RPMI8226 (cell line): ENCODE data around the gene NCOA5.

ENCODE experiments used
- DNase-seq: peaks from one replicate; pipeline ENCODE4 v3.0.0-alpha.2; 2015

NCOA5 gene

DNA sequence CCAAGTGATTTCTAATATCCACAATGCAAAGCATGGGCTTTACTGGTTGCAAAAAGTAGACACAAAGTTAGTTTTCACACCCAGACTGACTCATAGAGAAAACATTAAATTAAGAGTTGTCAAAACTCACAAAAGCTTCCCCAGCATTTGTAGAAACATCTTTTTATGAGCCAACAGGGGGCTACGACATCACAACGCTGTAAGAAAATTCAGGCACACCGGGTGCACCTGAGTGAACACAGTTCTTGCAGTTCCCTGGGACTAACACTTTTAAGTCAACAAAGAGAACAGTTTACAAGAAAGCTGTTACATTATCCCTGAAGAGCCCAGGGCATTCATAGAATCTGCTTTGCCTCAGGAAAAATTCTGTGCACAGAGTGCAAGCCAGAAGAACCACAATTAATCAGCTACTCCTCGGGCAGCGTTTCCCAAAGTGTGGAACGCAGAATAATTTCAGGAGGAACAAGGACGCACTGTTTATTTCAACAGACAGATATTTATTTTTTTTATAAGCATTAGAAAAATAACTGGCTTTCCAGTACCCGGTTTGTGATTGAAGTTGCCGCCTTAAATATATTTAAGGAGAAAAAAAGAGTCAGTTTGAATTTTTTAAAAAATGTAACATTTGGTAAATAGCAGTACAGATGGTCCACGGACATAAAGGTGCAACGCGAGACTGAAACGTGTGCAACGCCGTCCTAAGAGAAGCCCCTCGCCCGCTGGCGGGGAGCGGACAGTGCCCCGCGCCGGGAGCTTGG is 1.2 kb downstream of the NCOA5 start:
- peak; percentile 41 for DNase-seq

DNA sequence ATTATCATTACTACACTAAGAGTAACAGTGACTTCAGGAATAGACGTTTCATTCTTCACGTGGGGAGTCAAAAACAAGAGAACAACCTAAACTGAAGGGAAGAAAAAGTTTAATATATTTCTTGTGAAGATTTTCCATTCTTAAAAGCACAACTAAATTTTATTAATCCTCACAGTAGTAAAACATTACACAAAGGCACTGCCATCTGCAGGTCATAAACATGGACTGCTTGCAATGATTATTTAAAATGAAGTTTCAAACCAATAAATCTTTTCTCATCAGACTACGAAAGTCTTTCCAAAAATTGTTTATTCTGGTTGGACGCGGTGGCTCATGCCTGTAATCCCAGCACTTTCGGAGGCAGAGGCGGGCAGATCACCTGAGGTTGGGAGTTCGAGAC is 2.6 kb downstream of the NCOA5 start:
- peak; percentile 18 for DNase-seq

DNA sequence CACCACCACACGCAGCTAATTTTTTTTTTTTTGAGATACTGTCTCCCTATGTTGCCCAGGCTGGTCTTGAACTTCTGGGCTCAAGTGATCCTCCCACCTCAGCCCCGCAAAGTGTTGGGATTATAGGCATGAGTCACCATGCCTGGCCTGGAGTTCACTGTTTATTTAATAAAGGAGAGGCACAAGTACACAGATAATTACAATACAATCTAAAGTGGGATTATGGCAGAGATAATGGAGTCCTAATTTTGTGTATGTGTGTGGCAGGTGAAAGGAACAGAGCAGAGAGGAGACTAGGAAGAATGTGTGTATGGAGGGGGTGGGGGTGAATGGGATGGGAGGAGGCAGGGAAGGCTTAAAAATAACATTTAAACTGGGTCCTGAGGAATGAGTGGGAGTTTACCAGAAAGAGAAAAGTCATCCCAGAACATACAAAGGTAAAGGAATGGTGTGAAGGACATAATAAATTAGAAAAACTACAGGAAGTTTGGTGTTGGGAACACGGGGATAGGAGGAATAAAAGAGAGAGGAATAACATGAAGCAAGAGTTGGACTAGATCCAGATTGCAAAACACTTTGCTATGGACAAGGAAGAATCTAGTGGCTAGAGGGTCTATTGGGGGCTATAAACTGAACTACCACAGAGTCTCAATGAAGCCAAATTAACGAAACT is 4.4 kb downstream of the NCOA5 start:
- DNase-seq = no peak

DNA sequence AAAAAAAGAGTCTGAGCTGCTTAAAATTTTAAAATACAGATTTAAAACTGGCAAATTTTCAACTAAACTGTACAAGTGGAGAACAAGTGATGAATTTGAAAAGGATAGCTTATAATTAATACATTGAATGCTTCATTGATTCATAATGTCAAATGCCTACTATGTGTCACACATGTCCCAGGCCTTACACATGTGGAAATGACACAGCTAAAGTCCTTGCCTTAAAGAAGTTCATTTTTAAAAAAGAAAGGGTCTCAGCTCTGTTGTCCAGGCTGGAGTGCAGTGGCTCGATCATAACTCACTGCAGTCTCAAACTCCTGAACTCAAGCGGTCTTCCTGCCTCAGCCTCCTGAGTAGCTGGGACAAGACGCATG is 5.0 kb downstream of the NCOA5 start:
- no peak for DNase-seq

DNA sequence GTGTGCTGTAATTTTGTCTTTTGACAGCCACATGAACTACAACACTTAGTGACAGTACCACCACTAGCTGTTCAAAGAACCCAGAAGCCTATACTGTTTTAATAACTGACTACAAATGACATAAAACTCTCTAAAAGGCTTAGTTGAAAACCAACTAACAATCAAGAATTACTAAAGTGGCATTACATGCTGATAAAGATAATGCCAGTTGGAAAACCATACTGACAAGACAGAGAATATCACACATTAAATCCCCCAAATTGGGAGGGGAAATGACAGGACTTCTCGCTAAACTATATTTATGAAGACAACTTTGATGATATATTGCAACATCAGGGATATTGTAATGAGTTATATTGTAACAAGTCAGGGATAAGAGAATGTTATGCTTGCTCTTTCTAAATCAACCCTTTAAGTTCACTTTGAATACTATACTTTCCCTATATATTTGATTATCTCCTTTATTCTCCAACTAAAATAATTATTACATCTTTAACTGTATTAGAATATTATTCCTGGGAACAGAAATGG is 6.2 kb downstream of the NCOA5 start:
- DNase-seq = no peak

DNA sequence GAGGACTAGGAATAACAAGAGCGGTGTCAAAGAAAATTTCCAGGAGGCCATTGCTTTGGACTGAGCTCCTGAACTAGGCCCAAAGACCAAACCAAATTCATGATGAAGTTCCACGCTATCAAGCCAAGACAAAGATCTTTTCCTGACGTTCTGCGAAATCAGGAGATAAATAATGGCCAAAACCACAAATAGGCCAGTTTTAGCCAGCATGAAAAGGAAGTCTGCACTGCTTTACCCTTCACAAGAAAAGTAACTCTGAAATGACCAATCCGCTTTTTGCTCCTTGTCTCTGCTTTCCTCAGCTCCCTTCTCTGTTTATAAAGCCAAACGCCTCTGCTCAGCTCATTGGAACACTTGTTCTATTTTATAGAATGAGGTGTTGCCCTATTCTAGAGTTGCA is 6.7 kb downstream of the NCOA5 start:
- no peak for DNase-seq

DNA sequence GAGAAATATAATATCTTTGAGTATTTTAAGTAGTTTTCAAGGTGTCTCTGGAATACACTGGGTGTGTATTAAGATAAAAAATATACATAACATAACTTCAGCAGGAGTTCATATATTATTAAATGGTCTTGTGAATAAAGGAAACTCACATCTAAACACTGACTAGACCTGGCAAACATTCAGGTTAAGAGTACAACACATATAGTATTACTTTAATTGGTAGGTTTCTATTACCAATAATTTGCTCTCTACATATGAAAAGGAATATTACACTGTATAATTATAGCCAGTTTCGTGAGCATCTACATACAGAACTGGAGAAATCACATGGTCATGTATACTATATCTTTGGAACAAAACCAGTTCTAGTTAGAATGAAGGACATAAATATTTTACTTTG is 8.7 kb downstream of the NCOA5 start:
- DNase-seq = no peak

DNA sequence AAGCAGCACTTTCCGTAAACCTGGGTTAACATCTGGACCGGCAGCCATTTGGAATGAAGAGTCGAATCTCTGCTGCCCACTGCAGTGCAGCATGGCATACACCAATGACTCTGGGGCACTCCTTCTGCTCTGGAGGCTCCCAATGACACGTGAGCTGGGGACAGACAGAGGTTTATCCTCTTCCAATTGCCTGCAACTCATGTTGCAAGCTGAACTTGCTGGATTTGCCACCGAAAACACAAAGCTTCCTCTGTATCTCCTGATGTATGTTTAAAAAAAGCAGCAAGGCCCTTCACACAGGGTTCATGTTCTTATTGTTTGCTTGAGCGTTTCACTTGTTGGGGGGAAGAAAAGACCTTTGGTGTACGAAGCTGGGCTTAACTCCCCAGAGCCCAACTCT is 10.8 kb downstream of the NCOA5 start:
- DNase-seq = no peak

DNA sequence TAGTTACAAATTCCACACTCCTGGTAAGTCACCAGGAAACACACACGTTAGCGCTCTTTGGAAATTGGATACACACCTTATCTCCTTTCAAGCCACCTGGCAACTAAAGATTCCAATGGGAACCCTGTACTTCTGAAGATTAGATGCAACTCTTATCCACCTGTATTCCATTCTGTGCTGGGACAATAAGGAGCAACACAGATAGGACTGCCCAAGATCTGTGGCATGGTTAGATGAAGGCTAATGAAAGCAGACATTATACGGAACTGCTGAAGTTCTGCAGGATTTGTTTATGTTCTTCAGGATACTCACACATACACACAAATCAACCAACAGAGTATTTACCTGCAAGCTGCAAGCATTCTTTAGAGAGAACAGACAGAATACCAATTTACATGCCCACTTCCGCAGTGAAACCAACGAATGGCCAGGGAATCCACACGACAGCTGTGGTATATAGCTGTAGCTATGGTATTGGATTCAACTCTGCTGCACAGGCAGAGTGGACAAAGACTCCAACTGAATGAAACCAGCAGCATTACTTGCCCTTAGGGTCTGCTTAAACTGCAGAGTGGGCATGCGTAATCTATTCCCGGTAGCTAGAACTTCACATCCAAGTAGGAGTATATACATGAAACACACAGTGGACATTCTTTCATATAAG is 12.0 kb downstream of the NCOA5 start:
- no peak for DNase-seq

DNA sequence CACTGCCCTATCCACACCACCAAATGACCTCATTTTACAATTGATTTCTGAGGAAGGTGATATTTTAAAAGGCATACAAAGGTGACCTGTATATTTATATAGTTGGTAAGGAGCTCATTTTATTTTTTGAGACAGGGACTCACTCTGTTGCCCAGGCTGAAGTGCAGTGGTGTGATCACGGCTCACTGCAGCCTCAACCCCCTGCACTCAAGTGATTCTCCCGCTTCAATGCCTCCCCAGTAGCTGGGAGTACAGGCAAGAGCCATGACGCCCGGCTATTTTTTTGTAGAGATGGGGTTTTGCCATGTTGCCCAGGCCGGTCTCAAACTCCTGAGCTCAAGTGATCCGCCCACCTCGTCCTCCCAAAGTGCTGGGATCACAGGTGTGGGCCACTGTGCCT is 13.0 kb downstream of the NCOA5 start:
- DNase-seq = no peak

DNA sequence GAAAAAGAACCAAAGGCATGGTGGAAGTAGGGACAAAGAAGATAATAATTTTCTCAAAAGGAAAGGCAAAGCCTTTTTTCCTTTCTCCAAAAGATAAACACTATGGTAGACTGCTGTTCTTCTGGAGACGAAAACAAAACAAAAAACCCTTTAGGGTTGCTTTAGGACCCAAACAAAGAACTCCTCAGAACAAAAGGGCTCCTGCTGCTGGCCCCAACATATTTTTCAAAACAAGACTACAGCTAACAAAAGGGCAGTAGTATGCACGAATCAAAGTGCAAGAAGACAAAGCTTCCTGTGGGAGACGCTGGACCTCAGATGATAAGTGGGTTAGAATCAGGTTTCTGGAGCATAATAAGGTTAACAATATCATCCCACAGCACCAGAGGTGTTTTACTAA is 15.8 kb downstream of the NCOA5 start:
- DNase-seq = no peak

DNA sequence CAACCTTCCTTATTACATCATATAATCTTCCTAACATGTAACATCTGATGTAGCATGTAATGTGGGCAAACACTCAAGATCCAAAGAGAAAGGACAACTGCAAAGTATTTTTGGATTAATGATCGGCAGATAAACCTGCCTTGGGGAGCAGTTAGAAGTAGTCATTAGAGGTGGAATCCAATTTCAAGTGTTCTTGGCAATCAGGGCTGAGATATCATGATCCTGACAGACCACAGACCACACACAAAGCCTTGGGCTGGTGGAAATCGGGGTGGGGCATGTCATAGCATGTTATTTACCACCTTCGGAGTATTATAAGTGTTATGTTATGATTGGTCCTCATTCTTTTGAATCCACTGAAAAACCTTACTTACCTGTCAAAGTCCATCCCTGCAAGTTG is 16.3 kb downstream of the NCOA5 start:
- no peak for DNase-seq

DNA sequence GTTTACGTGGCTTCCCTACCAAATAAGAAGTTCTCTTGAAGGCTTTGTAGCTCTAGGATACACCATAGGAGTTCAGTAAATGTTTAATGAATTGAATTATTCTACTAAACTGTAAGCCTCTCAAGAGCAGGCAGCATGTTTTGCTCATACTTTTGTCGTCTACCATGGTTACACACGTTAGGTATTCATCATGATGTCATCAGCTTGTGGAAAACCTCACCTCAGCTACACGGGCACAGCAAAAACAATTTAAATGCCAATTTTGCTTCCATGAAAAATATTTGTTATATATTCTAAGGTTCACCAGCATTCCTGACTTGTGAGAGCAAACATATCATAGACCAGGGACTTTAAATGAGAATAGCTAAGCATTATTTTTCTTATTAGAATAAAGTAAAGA is 16.7 kb downstream of the NCOA5 start:
- no peak for DNase-seq

DNA sequence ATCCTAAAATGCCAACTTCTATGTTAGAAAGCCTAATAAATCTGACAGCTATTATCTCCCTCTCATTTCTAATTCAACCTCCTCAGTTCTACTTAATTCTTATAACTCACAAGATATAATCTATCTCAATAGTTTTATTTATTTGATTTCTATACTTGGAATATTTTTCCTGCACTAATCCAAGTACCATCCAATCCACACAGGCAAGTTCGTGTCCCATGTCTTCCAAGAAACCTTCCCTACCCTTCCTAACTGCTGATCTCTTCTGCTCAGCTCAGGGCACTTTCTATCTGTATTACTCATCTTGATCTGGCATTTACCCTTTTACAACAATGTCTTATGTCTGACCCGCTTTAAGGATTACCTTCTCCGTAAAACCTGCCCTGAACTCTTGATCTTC is 18.2 kb downstream of the NCOA5 start:
- no peak for DNase-seq

DNA sequence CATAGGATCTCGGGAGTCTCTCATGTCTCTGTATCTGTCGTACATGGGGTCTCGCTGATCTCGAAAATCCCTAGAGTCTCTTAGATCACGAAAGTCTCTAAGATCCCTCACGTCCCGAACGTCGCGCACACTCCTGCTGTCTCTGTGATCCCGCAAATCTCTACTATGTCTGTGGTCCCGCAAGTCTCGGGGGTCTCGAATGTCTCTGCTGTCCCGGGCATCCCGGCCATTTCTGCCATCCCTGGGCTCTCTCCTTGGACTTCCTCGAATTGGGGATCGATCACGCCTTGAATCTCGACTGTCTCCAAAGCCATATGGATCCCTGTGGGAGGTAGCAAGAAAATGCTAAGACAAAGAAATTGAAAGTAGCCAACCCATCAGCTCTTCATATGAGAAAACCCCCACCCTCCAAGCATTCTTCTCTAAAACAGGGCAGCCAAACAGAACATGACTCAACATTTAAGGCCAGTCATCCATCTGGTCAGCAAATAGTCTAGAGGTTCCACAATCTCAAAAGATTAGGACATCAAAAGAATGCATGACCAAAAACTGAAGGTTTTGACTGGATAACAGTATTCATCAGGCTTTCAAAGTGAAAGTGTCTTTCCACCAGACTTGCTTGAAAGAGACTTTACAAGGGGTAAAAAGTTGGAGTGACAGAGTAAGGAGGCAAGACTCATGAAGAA is 19.4 kb downstream of the NCOA5 start:
- no peak for DNase-seq

DNA sequence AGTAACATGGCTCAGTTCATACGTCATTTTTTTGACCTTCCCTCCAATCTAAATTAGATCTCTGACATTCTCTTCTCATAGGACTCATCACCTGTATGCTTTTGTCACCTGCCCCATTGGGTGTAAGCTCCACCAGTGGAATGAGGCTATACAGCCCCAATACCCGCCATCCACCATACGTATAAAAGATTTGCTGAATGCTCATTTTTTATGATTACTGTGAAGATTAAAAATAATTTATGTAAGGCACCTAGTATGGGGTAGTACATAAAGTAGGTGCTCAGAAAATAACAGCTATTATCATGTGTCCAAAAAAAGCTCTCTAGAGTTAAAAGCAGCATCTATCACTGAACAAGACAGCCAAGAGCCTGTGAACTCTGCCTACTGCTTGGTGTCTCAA is 24.1 kb downstream of the NCOA5 start:
- DNase-seq = no peak

DNA sequence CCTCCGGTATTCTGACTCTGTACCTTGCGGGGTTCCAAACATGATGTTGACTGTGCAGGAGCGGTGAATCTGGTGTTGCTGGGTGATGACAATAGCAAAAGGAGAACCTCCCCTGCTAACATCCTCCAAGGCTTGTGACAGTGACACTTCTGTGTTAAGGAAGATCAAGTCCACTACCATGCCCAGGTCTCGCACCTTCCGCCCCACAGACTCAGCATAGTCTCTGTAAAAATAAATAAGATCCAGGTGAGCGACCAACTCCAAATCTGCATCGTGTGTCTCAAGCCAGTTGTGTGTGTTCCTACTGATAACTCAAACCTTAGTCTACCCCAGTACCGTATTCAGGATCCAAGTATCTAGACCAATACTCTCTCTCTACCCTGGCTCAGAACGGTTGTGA is 24.8 kb downstream of the NCOA5 start:
- DNase-seq = no peak

DNA sequence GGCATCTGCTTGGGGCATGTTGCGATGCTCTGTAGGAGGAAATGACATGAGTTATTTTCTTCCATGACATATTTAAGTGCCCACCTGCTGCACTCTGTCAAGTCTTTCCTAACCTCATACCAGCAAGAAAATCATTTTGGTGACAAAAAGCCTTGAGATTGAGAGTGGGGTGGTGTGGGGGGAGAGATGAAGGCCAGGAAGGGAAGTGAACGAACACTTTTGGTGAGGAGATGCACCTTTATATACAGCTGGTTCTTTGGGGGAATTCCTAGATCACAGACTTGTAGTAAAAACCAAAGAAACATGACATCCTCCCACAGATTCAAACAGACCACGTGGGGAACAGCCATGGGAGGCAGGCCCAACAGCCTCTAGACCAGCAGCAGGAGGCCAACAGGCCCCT is 26.1 kb downstream of the NCOA5 start:
- DNase-seq = no peak

DNA sequence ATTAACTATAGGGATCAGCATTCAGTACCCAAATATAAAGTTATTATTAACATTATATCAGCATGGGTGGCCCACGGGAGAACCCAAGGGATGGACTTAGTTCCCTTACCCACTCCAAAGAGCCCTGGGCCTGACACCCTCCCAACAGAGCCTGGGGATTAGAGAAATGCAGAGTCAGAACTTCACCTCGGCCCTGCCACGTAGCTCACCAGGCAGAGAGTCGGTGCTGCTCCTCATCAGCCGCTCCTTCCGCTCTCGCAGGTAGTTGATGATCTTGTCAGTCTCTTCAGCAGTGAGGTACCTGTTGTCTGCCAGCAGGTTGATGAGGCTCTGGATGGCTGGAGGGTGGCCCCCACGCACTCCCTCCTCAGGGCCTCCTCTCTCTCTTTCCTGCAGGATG is 26.6 kb downstream of the NCOA5 start:
- no peak for DNase-seq

DNA sequence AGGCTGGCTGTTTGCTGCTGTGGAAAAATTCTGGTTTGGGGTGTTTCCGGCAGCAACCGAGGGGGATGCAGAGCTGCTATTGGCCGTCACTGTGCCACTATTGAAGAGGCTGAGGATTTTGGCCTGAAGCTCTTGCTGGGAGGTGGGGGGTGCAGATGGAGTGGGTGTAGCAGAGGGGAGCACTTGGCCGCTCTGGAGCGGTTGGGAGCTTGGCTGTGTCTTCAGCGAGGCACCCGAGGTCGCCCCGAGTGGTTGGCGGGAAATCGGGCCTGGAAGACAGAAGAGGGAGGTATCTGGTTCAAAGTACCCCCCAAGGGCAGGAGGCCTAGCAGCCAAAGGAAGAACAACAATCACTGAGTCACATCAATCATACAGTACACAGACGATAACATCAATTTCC is 27.1 kb downstream of the NCOA5 start:
- DNase-seq = no peak

DNA sequence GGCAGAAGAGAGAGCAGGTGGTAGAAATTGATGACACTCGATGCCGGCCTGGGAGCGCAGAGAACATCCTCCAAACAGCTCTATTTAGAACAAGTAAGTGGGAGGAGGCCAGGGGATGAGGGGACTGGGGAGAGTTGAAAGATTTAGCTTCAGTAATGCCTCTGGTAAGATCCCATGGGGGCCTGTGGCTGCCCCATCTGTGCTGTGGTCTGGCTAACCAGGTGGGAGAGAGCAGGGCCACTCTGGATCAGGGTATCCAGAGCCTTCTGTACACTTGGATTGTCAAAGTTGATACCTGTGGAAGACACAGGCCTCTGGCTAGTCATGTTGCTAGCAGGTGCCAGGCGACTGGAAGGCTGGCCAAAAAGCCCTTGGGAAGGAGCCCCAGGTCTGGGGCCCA is 27.6 kb downstream of the NCOA5 start:
- DNase-seq = no peak

DNA sequence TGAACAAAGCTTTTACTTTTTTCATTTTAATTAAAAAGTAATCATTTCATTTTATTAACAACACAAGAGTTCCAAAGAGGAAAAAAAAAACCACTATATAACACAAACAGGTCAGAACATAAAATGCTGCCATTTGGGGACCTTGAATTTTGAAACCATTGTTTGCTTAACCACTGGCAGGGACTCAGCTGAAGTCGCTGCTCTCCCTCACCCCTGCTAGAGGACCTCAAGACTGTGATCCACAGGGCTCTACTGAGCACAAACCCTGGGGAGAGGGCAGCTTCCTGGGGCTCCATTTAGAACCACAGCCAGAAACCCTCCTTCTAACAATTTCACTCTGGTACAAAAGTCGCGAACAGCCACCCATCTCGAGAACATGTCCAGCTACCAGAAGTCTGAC is 28.8 kb downstream of the NCOA5 start:
- no peak for DNase-seq

DNA sequence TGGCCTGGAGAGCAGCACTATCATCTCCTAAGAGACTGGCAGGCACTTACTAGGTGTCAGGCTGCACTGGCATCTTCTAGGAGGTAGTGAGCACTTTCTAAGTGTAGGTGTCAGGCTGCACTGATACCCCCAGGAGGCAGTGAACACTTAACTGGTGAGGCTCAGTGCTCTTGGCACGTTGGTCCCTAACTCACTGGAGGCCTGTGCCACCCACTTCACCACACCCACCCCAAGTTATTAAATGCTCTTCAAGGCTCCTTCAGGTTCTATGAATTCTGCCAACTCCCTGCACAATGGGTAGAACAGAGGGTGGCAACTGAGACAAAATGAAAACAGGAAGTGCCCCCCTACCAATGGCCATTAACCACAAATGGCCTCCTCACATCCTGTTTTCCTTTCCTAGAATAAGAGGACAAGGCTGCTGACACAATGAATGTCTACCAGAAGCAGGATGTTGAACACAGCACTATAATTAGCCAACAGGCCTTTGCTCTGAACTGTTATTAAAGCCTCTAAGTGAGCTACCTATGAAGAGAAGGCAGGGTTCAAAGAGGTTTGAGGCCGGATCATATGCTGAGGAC is 29.4 kb downstream of the NCOA5 start:
- DNase-seq = peak; percentile 80
